Fibroblast of skin of left quadriceps (primary cell): ENCODE results near the gene NFRKB.
"Not testable (repeated sequence)": the region's sequence is repeated elsewhere in the genome, so short reads cannot be mapped to it uniquely, and the experiment has no call there.

ENCODE experiments used
- DNase-seq, 2 experiments: peaks; one replicate each; pipeline ENCODE4 v3.0.0-alpha.2; 2013; ENCODE audit warnings: low read depth in 2 of 2

Gene NFRKB

DNA sequence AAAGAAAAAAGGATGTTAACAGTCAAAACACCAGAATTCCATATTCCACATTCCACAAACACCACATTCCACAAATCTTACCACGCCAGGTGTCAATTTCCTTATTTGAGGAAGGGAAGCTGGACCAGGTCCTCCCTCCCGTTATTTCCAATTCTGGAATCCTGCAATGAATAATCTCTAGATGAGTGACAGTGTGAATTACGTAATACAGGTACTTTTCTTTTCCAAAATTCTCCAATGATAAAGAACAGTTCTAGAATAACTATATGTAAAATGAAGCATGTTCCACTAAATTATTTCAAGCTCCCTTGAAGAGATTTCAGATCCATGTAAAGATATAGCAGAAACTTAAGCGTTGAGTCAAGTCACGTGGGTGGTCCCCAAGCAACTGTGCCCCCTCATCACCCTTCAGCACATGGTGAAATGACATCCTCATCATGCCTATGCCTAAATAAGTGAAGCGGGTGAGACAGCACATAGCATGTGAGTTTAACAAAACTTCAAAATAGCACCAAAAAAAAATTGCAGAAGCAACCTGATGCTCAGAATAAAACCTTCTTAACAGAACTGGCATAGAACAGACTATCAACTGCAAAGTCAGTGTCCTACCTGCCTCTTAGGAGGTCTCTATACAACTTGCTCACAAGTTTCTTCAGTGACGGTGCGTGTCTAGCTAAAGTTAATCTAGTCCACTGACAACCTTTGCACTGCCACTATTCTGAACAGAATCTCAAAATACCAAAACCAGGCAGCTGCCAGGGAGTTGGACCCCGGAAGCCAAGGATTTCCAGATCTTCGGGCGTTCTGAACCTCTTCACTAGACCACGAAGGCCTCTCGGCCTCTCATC is 876 bp downstream of the NFRKB start:
- DNase-seq: no peak

DNA sequence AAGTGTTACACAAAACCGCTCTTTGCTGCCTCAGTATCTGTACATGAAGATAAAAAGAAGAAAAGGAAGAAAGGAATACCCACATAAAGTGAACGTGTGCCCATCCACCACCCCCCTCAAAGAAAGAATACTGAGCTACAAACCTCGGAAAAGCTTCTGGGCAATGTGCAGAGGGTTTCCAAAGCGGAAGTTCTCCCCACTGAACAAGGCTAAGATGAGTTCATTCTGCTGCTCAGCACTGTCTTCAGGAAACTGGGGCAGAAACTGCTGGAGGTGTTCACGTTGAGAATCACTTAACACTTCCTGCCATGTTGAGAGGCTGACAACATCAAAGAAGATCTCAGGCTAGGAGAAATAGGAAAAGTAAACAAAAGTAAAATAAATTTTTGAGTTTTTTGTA is 6.9 kb downstream of the NFRKB start:
- DNase-seq: no peak

DNA sequence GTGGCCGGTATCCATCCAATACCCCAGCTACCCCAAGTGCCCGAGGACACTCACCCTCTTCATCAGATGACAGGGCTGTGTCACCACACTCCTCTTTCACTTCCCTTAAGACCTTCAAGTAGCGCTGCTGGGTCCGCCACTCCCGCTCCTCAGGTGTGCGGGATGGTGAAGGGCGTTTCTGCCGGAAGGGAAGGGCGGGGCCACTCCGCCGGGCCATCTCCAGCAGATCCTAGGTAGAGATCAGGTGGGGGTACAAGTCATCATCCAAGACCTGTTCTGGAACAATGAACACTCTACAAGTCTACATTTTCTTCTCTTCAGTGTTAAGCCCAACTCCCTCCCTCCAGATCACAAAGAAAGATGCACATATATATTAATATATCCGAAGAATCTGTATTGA is 10.0 kb downstream of the NFRKB start:
- no peak for DNase-seq

DNA sequence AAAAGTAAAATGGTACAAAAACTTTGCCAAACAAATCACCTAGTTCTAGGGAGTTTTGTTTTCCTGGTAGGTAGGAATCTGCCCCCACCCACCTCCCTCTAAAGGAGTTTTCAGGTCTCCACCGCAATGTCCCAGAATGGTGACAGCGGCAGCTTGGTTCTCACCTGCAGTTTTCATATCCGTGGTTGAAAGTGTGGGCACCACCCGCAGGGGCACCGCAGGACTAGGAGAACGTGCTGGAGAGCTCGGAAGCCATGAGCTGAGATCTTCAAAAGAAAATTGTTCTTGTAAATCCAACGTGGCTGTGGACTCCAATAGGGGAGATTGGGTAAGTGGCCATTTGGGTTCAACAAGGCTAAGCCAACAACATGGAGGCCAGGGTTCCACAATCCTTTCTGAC is 10.8 kb downstream of the NFRKB start:
- DNase-seq: no peak

DNA sequence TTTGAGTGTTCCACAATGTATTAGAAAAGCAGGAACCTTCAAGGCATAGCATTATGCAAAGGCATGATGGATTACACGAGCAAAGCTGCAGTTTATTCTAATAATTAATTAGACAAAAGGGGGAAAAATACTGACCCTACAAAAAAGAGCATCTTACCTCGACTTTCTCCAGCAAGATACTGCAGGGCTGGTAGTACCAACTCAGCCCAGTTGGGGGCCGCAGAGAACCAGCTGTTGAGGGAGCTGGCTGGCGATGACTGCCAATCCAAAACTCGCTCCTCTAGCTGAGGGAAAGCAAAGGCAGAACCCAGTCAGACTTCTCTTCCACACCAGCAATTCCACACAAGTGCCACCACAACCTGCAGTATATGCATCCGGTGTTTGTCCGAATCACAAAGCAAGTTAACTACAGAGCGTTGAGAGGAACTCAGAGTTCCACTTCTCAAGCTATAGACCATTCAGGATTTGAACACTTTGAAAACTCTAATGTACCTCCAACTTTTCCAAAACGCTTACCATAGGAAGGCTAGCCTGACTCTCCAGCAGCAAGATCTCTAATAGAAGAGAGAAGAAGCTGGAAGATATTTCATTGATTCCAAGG is 13.7 kb downstream of the NFRKB start:
- no peak for DNase-seq

DNA sequence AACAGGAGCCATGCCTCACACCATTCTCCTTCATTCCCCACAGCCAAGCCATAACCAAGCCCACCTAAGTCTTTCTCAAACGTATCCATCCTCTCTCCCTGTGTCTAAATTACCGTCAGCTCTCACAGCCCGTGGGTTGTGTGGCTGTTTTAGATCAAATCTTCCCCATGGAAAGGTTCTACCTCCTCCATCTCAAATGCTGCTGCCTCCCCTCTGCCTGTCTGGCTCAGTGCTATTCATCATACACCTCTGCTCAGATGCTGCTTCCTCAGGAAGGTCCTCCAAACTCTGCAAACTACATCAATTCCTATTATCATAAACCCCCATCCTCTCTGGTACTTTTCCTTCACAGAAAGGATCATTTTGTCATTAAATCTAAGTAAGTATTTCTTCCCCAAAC is 15.1 kb downstream of the NFRKB start:
- DNase-seq: no peak

DNA sequence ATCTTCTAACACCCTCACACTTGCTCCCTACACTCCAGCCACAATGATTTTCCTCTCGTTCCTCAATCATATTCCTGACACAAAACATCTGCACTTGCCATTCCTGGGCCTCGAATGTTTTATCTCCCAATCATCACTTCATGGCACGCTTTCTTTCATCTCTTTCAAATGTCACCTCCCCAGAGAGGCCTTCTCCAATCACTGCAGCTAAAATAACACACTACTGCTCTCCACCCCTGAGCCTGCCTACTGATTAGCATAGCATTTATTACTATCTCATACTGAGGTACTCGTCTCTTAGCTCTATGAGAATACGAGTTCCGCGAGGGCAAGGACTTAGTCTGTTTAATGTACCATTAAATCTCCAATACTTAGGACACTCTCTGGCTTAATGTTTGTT is 23.5 kb downstream of the NFRKB start:
- no peak for DNase-seq

DNA sequence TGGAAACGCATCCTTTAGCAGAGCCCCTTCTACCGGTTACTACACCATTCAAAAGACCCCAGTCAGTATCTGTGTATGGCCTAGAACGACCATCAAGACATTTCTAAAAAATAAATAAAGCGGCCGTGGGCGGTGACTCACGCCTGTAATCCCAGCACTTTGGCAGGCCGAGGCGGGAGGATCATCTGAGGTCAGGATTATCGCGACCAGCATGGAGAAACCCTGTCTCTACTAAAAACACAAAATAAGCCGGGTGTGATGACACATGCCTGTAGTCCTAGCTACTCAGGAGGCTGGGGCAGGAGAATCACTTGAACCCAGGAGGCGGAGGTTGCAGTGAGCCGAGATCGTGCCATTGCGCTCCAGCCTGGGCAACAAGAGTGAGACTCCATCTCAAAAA is 26.8 kb downstream of the NFRKB start:
- not testable (repeated sequence) for DNase-seq

DNA sequence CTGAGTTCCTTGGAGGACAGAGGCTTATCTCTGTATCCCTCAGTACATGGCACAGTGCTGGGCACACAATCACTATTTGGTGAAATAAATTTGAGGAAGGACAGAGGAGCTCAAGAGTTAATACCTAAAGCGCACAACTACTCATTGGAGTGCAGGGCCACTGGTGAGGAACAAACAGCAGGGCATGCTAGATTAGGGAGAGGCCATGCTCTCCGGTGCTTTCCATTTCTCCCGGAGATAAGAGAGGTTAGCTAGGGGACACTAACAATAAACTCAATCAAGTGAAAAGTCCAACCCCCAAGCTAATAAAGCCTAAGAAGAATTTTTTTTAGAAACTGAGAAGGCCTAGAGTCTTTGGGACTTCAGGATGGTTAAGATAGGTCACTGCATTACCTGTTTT is 29.1 kb downstream of the NFRKB start:
- DNase-seq: no peak

DNA sequence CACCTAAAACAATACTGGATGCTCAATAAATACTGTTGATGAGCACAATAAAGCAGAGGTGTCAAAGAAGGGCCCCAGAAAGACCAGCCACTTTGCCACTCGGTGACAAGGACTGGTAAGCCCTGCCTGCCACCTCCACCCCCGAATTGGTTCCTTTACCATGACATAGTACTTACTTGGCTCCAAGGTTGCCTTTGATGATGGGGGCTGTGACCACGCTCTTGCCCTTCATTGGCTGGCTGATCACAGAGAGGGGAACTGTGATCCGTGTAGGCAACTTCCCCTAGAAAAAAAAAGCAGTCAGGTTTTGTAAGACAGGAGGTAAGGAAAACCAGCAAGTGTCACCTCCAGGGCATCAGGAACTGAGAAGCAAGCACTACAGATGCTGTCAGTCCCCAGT is 29.7 kb downstream of the NFRKB start:
- no peak for DNase-seq

DNA sequence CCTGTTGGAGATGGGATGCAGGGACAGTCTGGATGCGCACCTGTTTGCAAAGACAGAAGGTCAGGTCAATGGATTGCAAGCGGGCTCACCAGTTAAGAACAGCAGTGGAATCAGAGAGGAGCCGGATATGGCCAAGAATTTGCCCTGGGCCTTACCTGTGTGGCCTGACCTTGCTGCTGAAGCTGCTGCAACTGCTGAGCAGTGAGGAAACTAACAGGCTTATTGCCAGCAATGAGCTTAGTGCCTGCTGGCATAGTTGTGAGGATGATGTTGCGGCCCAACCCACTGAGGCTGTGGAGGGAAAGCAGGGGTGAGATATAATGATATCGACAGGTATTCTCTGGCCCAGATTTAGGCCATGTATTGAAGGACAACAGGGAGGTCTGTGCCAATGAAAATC is 30.6 kb downstream of the NFRKB start:
- no peak for DNase-seq

DNA sequence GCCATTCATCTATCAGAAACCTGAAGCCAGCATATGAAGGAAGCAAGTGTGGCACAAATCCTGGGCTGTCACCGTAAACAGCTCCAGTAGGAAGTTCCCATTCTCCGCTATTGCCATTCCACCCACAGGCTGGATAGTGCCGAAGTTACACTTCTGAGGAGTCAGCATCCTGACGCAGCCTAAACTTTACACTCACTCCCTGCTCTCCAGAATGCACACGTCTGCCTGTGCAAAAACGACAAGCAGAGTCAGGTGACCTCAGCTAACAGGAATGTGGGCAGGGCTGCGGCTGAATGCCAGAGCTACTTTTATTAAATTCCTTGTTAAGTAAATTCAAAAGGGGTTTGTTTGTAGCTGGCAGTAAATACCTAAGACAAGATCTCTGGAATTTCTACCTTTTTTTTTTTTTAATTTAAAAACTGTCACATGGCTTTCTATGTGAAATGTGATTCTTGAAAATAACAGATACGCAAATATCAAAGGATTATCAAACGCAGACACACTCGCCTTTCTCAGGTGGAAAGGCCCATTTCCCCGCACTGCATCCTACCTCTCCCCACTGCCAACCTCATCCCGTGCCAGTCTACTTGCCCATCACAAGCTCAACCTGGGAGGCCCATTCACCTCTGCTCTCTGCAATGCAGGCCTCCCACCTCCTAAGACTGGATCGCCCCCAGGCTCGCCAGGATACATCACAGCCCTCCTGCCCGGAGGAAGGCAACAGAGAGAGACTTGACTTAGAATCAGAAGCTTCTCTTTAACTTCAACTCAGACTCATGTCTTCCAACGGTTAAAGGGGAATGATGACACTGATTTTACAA is 33.5 kb downstream of the NFRKB start:
- DNase-seq: peak; percentile 91 to 92

DNA sequence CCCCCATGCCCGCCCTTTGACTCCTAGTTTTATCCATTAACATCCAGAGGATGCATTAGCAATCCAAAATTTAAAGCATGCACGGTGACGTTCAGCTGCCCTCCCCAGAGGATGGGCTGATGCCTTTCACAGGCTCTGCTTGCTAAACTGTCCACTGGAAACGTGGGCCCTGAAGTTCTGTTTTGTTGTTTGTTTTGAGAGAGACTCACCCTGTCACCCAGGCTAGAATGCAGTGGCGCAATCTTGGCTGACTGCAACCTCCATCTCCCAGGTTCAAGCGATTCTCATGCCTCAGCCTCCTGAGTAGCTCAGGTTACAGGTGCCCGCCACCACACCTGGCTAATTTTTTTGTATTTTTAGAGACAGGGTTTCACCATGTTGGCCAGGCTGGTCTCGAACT is 39.3 kb downstream of the NFRKB start:
- DNase-seq: no peak

DNA sequence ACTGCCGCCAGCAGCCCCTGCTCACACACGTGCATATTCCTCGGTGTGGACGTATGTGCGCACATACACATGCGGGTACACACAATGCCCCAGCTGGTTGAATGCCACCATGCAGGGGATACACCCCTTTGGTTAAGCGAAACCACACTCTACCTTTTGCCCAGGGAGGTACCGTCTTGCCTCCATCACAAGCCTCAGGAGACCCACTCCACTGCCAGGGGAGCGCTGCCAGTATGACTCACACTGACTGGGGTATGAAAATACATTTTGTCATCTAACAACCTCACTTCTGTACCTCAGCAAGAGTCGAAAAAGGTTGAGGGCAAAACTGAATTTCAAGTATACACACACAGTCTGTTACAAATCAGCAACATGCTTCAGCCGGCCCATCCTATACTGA is 40.3 kb downstream of the NFRKB start:
- no peak for DNase-seq

DNA sequence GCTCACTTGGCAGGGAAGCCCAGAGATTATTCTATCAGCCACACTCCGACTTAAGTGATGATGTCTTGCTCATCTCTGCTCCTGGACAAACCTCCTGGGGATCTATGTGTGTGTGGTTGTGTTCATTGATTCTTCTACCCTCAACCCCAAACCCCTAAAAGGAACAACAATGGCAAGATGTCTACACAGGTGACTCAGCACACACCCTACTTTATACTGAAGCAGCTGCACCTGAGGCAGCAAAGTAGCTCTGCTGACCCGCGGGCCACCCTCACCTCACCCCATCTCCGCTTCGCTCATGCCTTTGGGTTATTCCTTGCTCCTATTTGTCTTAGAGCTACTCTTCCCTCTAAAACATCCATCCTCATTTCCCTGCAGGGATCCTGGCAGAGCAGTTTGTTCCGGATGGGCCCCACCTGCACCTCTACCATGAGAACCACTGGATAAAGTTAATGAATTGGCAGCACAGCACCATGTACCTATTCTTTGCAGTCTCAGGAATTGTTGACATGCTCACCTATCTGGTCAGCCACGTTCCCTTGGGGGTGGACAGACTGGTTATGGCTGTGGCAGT is 41.1 kb downstream of the NFRKB start:
- no peak for DNase-seq

DNA sequence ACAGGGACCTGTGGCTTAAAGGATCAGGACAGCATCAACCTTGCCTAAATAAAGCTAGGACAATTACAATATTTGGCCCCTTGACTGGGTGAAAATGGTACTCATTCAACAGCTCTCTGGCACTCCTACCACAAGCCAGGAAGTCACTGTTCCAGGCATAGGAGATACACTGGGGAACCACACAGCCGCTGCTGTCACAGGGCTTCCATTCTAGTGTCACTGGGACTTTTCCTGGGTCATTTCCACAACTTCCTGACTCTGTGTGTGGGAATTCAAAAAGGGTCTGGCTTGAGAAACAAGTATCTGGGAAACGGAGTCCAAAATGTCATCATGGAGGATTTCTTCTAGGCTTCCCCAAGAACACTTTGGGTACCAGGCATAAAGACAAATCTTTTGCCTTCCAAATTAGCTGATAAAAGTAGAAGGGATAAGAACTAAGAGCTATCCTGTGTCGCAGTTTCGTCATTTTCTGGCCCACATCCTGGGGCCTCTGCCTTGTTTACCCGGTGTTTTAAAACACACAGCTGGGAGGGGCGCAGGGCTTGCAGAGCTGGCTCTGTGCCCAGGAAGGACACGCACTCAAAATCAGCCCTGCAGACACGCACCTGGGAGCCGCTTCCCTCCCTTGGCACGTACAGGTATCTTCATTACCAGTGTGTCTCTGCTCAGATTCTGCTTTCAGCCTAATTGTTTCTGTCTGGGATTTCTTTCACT is 41.7 kb downstream of the NFRKB start:
- DNase-seq: no peak

DNA sequence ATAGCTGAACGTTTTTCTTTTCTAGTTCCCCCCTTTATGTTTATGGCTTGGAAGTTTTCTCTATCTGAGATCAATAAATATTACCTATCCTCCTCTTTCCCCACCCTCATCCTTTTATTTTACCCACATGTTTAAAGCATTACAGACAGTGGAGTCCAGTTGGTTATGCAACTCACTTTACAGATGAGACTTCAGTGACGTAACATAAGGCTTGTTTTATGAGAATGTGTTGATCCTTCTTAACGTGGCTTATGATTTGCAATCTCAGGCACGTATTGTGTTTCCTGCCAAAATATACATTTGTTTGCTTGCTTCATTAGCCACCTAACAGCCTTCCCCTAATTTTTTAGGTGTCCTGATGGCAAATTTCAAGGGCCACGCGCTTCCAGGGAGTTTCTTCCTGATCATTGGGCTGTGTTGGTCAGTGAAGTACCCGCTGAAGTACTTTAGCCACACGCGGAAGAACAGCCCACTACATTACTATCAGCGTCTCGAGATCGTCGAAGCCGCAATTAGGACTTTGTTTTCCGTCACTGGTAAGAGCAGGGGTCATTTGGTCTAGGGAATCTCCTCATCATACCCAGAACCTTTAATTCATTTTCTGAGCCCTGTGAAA is 43.1 kb downstream of the NFRKB start:
- DNase-seq: no peak

DNA sequence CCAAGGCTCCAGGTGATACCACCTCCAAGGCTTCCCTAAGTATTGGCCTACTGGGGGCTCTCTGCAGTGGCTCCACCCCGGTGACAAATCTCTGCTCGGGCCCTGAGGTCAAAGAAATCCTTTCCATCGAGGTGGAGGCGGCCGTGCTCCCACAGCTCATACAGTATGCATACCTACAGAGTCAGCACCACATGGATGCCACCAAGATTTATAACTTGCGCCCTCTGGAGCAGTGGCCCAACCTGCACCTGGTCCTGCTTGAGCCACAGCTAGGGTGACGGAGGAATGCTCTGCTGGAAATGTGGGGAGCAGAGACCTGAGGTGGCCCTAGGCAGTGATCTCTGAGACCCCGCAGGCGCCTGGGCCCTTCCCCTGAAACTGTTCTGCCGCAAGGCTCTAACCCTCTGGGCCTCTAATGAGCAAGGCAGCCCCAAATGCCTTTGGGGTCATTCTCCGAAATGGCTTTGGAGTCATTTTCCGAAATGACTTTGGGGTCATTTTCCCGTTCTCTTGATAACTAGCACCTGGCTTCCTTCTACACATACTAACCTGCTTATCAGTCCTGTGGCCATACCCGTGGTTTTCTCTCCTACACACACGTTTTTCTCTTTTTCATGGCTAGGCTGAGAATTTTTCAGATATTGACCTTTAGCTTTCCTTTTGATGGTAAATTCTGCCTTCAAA is 45.8 kb downstream of the NFRKB start:
- DNase-seq: no peak

DNA sequence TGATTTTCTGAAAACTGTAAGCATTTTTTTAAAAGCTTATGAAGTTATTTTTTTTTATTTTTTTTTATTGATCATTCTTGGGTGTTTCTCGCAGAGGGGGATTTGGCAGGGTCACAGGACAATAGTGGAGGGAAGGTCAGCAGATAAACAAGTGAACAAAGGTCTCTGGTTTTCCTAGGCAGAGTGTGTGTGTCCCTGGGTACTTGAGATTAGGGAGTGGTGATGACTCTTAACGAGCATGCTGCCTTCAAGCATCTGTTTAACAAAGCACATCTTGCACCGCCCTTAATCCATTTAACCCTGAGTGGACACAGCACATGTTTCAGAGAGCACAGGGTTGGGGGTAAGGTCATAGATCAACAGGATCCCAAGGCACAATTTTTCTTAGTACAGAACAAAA is 48.0 kb downstream of the NFRKB start:
- not testable (repeated sequence) for DNase-seq

DNA sequence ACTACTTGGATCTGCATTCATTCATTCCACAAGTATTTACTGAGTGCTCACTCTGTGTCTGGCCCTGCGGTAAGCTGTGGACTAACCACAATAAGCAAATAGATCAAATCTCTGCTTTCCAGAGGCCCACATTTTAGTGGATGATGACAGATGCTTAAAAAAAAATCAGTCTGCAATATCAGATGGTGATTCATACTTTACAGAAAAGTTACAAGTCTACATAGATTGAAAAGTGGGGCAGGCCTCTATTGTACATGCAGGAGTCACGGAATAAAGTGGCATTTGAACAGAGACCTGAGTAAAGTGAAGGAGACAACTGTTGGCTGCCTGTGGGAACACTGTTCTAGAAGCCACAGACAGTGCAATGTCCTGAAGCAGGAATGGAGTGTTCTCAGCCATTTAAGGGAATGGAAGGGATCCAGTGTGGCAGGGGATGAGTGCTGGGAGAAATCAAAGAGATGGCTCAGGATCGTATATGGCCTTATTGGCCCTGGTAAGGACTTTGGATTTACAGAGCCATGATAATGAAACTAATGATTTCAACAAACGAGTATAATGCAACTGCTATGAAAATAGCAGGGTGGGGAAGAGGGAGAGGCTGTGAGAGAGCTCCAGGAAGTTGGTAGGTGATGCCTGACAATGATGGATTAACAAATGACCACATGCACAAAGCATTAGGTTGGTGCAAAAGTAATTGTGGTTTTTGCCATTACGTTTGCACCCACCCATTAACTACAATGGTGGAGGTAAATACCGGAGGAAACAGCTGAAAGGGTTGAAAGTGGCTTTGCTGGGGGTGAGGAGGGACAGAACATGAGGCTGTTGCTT is 48.7 kb downstream of the NFRKB start:
- DNase-seq: peak; percentile 94 to 95
